ENCODE data around the gene MEIOC. TPM values are rescaled to one million over a fixed set of nuclear protein-coding genes. Genes with fewer than 3 reads are reported as not detected.

The MEIOC gene
- polyA plus RNA-seq, 3 donors, result 0.09 to 0.15 TPM; not detected in 1

DNA sequence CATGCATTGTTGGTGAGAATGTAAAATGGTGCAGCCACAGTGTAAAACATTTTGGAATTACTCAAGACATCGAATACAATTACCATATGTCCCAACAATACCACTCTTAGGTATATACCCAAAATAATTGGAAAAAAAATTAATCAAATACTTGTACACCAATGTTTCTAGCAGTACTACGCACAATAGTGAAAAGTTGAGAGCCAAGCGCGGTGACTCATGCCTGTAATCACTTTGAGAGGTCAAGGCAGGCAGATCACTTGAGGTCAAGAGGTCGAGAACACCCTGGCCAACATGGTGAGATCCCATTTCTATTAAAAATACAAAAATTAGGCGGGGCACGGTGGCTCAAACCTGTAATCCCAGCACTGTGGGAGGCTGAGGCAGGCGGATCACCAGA, 3.5 kb upstream of the MEIOC start:
- peaks cover 0 to 22% (median 17%) of the 10 kb centered on the region in 7 donors for H3K9me3 Mint-ChIP-seq
- no peak overlapping the region for H3K27ac ChIP-seq (ENCODE audit: low read depth in 1 of 2, low read length in 2 of 2)
- no peak for DNase-seq
- no peak overlapping the region for H3K27ac Mint-ChIP-seq
- H3K36me3 Mint-ChIP-seq, result peaks cover 0 to 2% of the 10 kb centered on the region in 2 donors
- no peaks in the 10 kb centered on the region for H4K20me1 ChIP-seq (ENCODE audit: insufficient read depth, low read length)
- peaks cover 16 to 48% of the 10 kb centered on the region in 2 donors for H3K27me3 ChIP-seq (ENCODE audit: control insufficient read depth in 2 of 2, insufficient read depth in 2 of 2, low read length in 2 of 2)
- H3K4me1 ChIP-seq (ENCODE audit: control insufficient read depth in 1 of 2, insufficient read depth in 2 of 2, low read length in 2 of 2), result peaks cover 6 to 8% of the 10 kb centered on the region in 2 donors
- TF ChIP-seq, protein P1, sequence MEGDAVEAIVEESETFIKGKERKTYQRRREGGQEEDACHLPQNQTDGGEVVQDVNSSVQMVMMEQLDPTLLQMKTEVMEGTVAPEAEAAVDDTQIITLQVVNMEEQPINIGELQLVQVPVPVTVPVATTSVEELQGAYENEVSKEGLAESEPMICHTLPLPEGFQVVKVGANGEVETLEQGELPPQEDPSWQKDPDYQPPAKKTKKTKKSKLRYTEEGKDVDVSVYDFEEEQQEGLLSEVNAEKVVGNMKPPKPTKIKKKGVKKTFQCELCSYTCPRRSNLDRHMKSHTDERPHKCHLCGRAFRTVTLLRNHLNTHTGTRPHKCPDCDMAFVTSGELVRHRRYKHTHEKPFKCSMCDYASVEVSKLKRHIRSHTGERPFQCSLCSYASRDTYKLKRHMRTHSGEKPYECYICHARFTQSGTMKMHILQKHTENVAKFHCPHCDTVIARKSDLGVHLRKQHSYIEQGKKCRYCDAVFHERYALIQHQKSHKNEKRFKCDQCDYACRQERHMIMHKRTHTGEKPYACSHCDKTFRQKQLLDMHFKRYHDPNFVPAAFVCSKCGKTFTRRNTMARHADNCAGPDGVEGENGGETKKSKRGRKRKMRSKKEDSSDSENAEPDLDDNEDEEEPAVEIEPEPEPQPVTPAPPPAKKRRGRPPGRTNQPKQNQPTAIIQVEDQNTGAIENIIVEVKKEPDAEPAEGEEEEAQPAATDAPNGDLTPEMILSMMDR (IDR thresholded peaks at IDR 0.05), result no peak
- H3K4me3 Mint-ChIP-seq, result no peak overlapping the region
- no peak overlapping the region for H2AFZ ChIP-seq (ENCODE audit: insufficient read depth, low read depth, low read length, poor library complexity, severe bottlenecking)
- H3K79me2 ChIP-seq (ENCODE audit: insufficient read depth, low read length), result no peaks in the 10 kb centered on the region
- no peak overlapping the region for H3K9ac ChIP-seq (ENCODE audit: insufficient read depth, low read length, poor library complexity, severe bottlenecking)
- no peak overlapping the region for H3K4me3 ChIP-seq (replicated peaks in 1 of 3; ENCODE audit: low read depth in 2 of 3, low read length in 3 of 3)
- H3K9me3 ChIP-seq (replicated peaks in 1 of 2; ENCODE audit: control insufficient read depth in 1 of 2, insufficient read depth in 1 of 2, low read length in 2 of 2), result peaks cover 6 to 8% of the 10 kb centered on the region in 2 donors
- intact Hi-C loops (cut with micrococcal nuclease), result no loop called here
- H3K27me3 Mint-ChIP-seq (ENCODE audit: low read depth in 3 of 3), result peaks cover 48 to 66% (median 64%) of the 10 kb centered on the region in 3 donors
- no peak overlapping the region for H3K4me2 ChIP-seq (replicated peaks; ENCODE audit: extremely low read depth, low read length, poor library complexity, severe bottlenecking)
- WGBS (ENCODE audit: insufficient coverage), result 93% methylated on average over 5 of the region's 8 CpGs
- no peaks in the 10 kb centered on the region for H3K36me3 ChIP-seq (replicated peaks in 1 of 2; ENCODE audit: control insufficient read depth in 1 of 2, insufficient read depth in 2 of 2, low read length in 2 of 2)
- H3K4me1 Mint-ChIP-seq, result peaks cover 11% of the 10 kb centered on the region

DNA sequence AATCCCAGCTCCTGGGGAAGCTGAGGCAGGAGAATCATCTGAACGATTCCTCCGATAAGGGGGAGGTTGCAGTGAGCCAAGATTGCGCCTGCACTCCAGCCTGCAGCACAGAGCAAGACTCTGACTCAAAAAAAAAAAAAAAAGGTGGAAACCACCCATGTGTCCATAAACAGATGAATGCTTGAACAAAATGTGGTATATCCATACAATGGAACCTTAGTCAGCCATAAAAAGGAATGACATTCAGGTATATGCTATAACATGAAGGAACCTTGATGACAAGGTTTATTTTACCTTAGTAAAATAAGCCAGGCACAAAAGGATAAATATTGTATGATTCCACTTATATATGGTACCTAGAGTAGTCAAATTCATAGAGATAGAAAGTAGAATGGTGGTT, 2.9 kb upstream of the MEIOC start:
- no peak overlapping the region for H3K27ac ChIP-seq (ENCODE audit: low read depth in 1 of 2, low read length in 2 of 2)
- H3K27me3 ChIP-seq (ENCODE audit: control insufficient read depth in 2 of 2, insufficient read depth in 2 of 2, low read length in 2 of 2), result peaks cover 16 to 53% of the 10 kb centered on the region in 2 donors
- H3K9ac ChIP-seq (ENCODE audit: insufficient read depth, low read length, poor library complexity, severe bottlenecking), result no peak overlapping the region
- DNase-seq, result no peak
- no peaks in the 10 kb centered on the region for H4K20me1 ChIP-seq (ENCODE audit: insufficient read depth, low read length)
- peaks cover 6 to 8% of the 10 kb centered on the region in 2 donors for H3K4me1 ChIP-seq (ENCODE audit: control insufficient read depth in 1 of 2, insufficient read depth in 2 of 2, low read length in 2 of 2)
- peaks cover 8% of the 10 kb centered on the region for H3K4me1 Mint-ChIP-seq
- H3K4me2 ChIP-seq (replicated peaks; ENCODE audit: extremely low read depth, low read length, poor library complexity, severe bottlenecking), result no peak overlapping the region
- no peaks in the 10 kb centered on the region for H3K79me2 ChIP-seq (ENCODE audit: insufficient read depth, low read length)
- 100% methylated on average over 2 of the region's 3 CpGs for WGBS (ENCODE audit: insufficient coverage)
- H3K9me3 ChIP-seq (replicated peaks in 1 of 2; ENCODE audit: control insufficient read depth in 1 of 2, insufficient read depth in 1 of 2, low read length in 2 of 2), result peaks cover 6 to 8% of the 10 kb centered on the region in 2 donors
- H3K27ac Mint-ChIP-seq, result no peak overlapping the region
- no peak overlapping the region for H3K4me3 Mint-ChIP-seq
- no peak overlapping the region for H3K4me3 ChIP-seq (replicated peaks in 1 of 3; ENCODE audit: low read depth in 2 of 3, low read length in 3 of 3)
- TF ChIP-seq, protein P1 (IDR thresholded peaks at IDR 0.05), result no peak
- peaks cover 55 to 70% (median 68%) of the 10 kb centered on the region in 3 donors for H3K27me3 Mint-ChIP-seq (ENCODE audit: low read depth in 3 of 3)
- H2AFZ ChIP-seq (ENCODE audit: insufficient read depth, low read depth, low read length, poor library complexity, severe bottlenecking), result no peak overlapping the region
- H3K9me3 Mint-ChIP-seq, result peaks cover 0 to 24% (median 17%) of the 10 kb centered on the region in 7 donors
- peaks cover 0 to 2% of the 10 kb centered on the region in 2 donors for H3K36me3 Mint-ChIP-seq
- intact Hi-C loops (cut with micrococcal nuclease), result no loop called here
- no peaks in the 10 kb centered on the region for H3K36me3 ChIP-seq (replicated peaks in 1 of 2; ENCODE audit: control insufficient read depth in 1 of 2, insufficient read depth in 2 of 2, low read length in 2 of 2)
